Activated T-cell treated with anti-CD3 and anti-CD28 coated beads, Interleukin-2, amount 50 U/mL, for 72 hours (primary cell): ENCODE measurements around the gene TBCD. TPM values are rescaled to one million over a fixed set of nuclear protein-coding genes. Genes with fewer than 3 reads are reported as not detected.
"Not testable (repeated sequence)": the region's sequence is repeated elsewhere in the genome, so short reads cannot be mapped to it uniquely, and the experiment has no call there.

ENCODE experiments used
- ATAC-seq, 2 donors: fragments of 150-1000 bp; cut with Tn5 transposase; replicated peaks in 1 of 2; 2 replicates each; pipeline ENCODE4 v1.10.0; 2021; ENCODE audit warnings: moderate library complexity in 2 of 2, mild to moderate bottlenecking in 1 of 2
- DNase-seq, 2 donors: peaks; one replicate each; pipeline ENCODE4 v3.0.0; 2021 to 2022; ENCODE audit warnings: mixed read lengths in 1 of 2
- H3K27ac Mint-ChIP-seq: one replicate; pipeline ENCODE4 v1.8.0; 2022; ENCODE audit warnings: mild to moderate bottlenecking, moderate library complexity, mixed read lengths
- H3K27me3 Mint-ChIP-seq: one replicate; pipeline ENCODE4 v1.8.0; 2022; ENCODE audit warnings: low read depth, mixed read lengths
- H3K36me3 Mint-ChIP-seq, 2 donors: one replicate each; pipeline ENCODE4 v1.8.0; 2022; ENCODE audit warnings: mixed read lengths in 2 of 2, mild to moderate bottlenecking in 1 of 2; ENCODE audit not compliant: insufficient read depth in 2 of 2
- H3K4me1 Mint-ChIP-seq: one replicate; pipeline ENCODE4 v1.8.0; 2022; ENCODE audit warnings: low read depth, mixed read lengths
- H3K4me3 Mint-ChIP-seq, 2 donors: one replicate each; pipeline ENCODE4 v1.8.0; 2022; ENCODE audit warnings: mild to moderate bottlenecking in 2 of 2, mixed read lengths in 2 of 2, moderate library complexity in 2 of 2
- H3K9me3 Mint-ChIP-seq, 2 donors: one replicate each; pipeline ENCODE4 v1.8.0; 2022; ENCODE audit warnings: mixed read lengths in 2 of 2
- total RNA-seq, 2 donors: library from RNA; stranded (reverse); gene quantifications; one replicate each; pipeline ENCODE4 v1.2.3, GENCODE V29; 2022

The TBCD gene
- total RNA-seq, 2 donors from 2014 or later, result 112 to 134 TPM

GRCh38 chr17:82955106-82955505 is 203.2 kb downstream of the TBCD start:
- H3K4me1 Mint-ChIP-seq, ATAC-seq, H3K27ac Mint-ChIP-seq, DNase-seq, H3K4me3 Mint-ChIP-seq, H3K27me3 Mint-ChIP-seq: not testable (repeated sequence)
- peaks cover 11 to 12% of the 10 kb centered on the region in 2 donors for H3K9me3 Mint-ChIP-seq
- H3K36me3 Mint-ChIP-seq, result peaks cover 26 to 35% of the 10 kb centered on the region in 2 donors

- H3K36me3 Mint-ChIP-seq, result peaks cover 25 to 33% of the 10 kb centered on the region in 2 donors
- not testable (repeated sequence) for DNase-seq
Observed at GRCh38 chr17:82955627-82956026, 203.8 kb downstream of the TBCD start.

GRCh38 chr17:82956146-82956725 is 204.4 kb downstream of the TBCD start:
- no peaks in the 10 kb centered on the region for H3K27me3 Mint-ChIP-seq
- no peak overlapping the region for H3K27ac Mint-ChIP-seq
- H3K4me1 Mint-ChIP-seq, result no peaks in the 10 kb centered on the region
- DNase-seq (no peak), ATAC-seq (no peak)
- peaks cover 25 to 33% of the 10 kb centered on the region in 2 donors for H3K36me3 Mint-ChIP-seq
- no peak overlapping the region for H3K4me3 Mint-ChIP-seq
- H3K9me3 Mint-ChIP-seq, result peaks cover 11 to 12% of the 10 kb centered on the region in 2 donors

More at GRCh38 chr17:82955627-82956026, 203.8 kb downstream of the TBCD start:
- not testable (repeated sequence) for H3K4me3 Mint-ChIP-seq, H3K27ac Mint-ChIP-seq, ATAC-seq, H3K4me1 Mint-ChIP-seq, H3K27me3 Mint-ChIP-seq
- H3K9me3 Mint-ChIP-seq, result peaks cover 11 to 12% of the 10 kb centered on the region in 2 donors

GRCh38 chr17:82956726-82957468 is 205.0 kb downstream of the TBCD start:
- H3K27me3 Mint-ChIP-seq, result no peaks in the 10 kb centered on the region
- H3K4me3 Mint-ChIP-seq, result no peak overlapping the region
- H3K36me3 Mint-ChIP-seq, result peaks cover 22 to 33% of the 10 kb centered on the region in 2 donors
- peaks cover 11 to 12% of the 10 kb centered on the region in 2 donors for H3K9me3 Mint-ChIP-seq
- ATAC-seq (no peak), DNase-seq (no peak)
- H3K4me1 Mint-ChIP-seq, result no peaks in the 10 kb centered on the region
- no peak overlapping the region for H3K27ac Mint-ChIP-seq

GRCh38 chr17:82957469-82957795 is 205.6 kb downstream of the TBCD start:
- H3K4me1 Mint-ChIP-seq, result no peaks in the 10 kb centered on the region
- peaks cover 22 to 29% of the 10 kb centered on the region in 2 donors for H3K36me3 Mint-ChIP-seq
- H3K4me3 Mint-ChIP-seq, result no peak overlapping the region
- no peak for ATAC-seq
- H3K27ac Mint-ChIP-seq, result no peak overlapping the region
- peaks cover 11 to 12% of the 10 kb centered on the region in 2 donors for H3K9me3 Mint-ChIP-seq
- no peak for DNase-seq
- H3K27me3 Mint-ChIP-seq, result no peaks in the 10 kb centered on the region

GRCh38 chr17:82957961-82958561 is 206.2 kb downstream of the TBCD start:
- DNase-seq (no peak), ATAC-seq (no peak)
- Mint-ChIP-seq H3K4me1 (peaks cover 1% of the 10 kb centered on the region), H3K27ac (no peak overlapping the region), H3K36me3 (peaks cover 16 to 23% of the 10 kb centered on the region in 2 donors), H3K4me3 (no peak overlapping the region), H3K9me3 (peaks cover 8% of the 10 kb centered on the region in 2 donors), H3K27me3 (no peaks in the 10 kb centered on the region)

GRCh38 chr17:82959242-82959930 is 207.5 kb downstream of the TBCD start:
- peaks cover 14 to 15% of the 10 kb centered on the region in 2 donors for H3K36me3 Mint-ChIP-seq
- H3K27ac Mint-ChIP-seq, result no peak overlapping the region
- H3K4me3 Mint-ChIP-seq, result no peak overlapping the region
- DNase-seq, result no peak
- no peaks in the 10 kb centered on the region for H3K27me3 Mint-ChIP-seq
- H3K4me1 Mint-ChIP-seq, result peaks cover 8% of the 10 kb centered on the region
- H3K9me3 Mint-ChIP-seq, result peaks cover 2 to 4% of the 10 kb centered on the region in 2 donors
- ATAC-seq, result no peak

GRCh38 chr17:82959990-82960418 is 208.1 kb downstream of the TBCD start:
- Mint-ChIP-seq H3K27ac (no peak overlapping the region), H3K27me3 (no peaks in the 10 kb centered on the region), H3K9me3 (no peaks in the 10 kb centered on the region), H3K36me3 (peaks cover 9 to 11% of the 10 kb centered on the region in 2 donors), H3K4me1 (peaks cover 8% of the 10 kb centered on the region), H3K4me3 (no peak overlapping the region)
- ATAC-seq (no peak), DNase-seq (no peak)

- Mint-ChIP-seq H3K36me3 (peaks cover 5 to 6% of the 10 kb centered on the region in 2 donors), H3K4me3 (no peak overlapping the region)
- no peak for DNase-seq
Observed at GRCh38 chr17:82960419-82961271, 208.8 kb downstream of the TBCD start.

GRCh38 chr17:82961366-82962162 is 209.7 kb downstream of the TBCD start:
- Mint-ChIP-seq H3K27me3 (no peaks in the 10 kb centered on the region), H3K27ac (no peak overlapping the region), H3K36me3 (peaks cover 3 to 5% of the 10 kb centered on the region in 2 donors), H3K9me3 (no peaks in the 10 kb centered on the region), H3K4me3 (no peak overlapping the region), H3K4me1 (peaks cover 8% of the 10 kb centered on the region)
- ATAC-seq (no peak), DNase-seq (no peak)

More at GRCh38 chr17:82960419-82961271, 208.8 kb downstream of the TBCD start:
- ATAC-seq, result no peak
- H3K27ac Mint-ChIP-seq, result no peak overlapping the region
- no peaks in the 10 kb centered on the region for H3K27me3 Mint-ChIP-seq
- no peaks in the 10 kb centered on the region for H3K9me3 Mint-ChIP-seq
- H3K4me1 Mint-ChIP-seq, result peaks cover 8% of the 10 kb centered on the region

- Mint-ChIP-seq H3K4me1 (peaks cover 8% of the 10 kb centered on the region), H3K9me3 (no peaks in the 10 kb centered on the region), H3K36me3 (peaks cover 3 to 5% of the 10 kb centered on the region in 2 donors), H3K27ac (no peak overlapping the region), H3K27me3 (no peaks in the 10 kb centered on the region), H3K4me3 (no peak overlapping the region)
- no peak for ATAC-seq
- no peak for DNase-seq
Observed at GRCh38 chr17:82962163-82962720, 210.4 kb downstream of the TBCD start.
